NCI-H510A (cell line): ENCODE results near the gene KRTAP19-8.

Experiments
- DNase-seq: peaks from one replicate; lab custom pipeline; 2025; lab: John Stamatoyannopoulos, UW

The KRTAP19-8 gene, protein sequence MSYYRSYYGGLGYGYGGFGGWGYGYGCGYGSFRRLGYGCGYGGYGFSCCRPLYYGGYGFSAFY

DNA sequence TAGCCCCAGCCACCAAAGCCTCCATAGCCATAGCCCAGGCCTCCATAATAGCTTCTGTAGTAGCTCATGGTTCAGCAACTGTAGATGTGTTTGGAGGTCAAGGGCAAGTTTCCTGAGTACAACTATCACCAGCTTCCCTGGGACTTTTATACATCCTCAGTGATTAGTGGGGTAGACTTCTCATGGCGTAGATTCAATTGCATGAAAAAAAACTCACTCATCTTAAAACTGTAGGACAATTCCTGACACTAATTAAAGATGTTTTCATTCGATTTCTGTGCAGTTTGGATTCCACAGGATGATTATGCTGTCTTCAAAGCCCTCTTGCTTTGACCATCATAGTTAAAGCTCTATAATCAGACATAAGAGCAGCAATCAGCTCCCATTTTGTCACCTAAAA is at the start of gene KRTAP19-8:
Gene KRTAP19-8, minus strand, starts transcription at position 101 of the 400 bp plus-strand sequence. Its CDS starts 33 bp downstream, at position 68.
- DNase-seq, result no peak

DNA sequence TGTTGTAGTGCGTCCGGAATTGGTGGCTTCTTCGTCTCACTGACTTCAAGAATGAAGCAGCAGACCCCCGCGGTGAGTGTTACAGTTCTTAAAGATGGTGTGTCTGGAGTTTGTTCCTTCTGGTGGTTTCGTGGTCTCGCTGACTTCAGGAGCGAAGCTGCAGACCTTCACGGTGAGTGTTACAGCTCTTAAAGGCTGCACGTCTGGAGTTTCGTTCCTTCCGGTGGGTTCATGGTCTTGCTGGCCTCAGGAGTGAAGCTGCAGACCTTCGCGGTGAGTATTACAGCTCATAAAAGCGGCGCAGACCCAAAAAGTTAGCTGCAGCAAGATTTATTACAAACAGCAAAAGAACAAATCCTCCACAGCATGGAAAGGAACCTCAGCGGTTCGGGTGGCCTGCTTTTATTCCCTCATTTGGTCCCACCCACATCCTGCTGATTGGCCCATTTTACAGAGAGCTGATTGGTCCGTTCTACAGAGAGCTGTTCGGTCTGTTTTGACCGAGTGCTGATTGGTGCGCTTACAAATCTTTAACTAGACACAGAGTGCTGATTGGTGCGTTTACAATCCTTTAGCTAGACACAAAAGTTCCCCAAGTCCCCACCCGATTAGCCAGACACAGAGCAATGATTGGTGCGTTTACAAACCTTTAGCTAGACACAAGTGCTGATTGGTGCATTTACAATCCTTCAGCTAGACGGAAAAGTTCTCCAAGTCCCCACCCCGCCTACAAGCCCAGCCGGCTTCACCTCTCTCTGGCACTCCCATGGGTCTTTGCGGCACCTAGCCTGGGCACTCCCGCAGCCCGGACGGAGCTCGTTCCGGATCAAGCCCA is 49.6 kb upstream of the KRTAP19-8 start:
- no peak for DNase-seq

DNA sequence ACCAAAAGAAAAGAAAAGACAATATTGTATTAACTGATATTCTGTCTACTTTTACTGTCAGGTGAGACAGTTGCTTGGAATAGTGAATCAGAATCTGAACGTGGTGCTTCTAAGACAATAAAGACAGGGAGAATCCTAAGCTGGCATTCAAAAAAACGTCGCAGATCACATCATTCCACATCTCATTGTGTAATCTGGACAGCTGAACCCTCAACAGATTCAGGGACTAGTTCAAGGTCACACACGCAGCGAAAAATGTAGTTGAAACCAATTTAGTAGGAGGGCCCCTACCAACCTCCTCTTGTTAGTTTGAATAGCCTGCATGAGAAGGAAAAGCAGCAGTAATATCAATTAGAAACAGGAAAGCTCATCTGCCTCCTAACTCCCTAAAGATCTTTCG is 46.4 kb upstream of the KRTAP19-8 start:
- no peak for DNase-seq

DNA sequence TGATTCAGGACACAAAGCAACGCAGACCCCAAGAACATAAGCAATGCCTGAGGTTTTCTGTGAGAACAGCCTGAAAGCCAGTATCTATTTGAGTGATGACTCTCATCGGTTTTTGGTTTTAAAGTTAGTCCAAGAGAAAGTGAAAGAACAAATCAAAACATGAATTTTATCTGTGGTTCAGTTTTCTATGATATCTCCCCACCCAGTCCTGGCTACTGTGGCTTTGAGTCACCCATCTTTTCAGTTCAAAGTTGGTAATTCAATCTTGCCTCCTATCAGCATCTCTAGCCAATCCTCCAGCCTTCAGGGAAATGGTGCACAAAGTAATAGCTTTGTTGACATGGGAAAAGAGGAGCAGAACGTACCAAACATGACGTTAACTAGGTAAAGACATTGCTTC is 40.5 kb upstream of the KRTAP19-8 start:
- DNase-seq, result no peak

DNA sequence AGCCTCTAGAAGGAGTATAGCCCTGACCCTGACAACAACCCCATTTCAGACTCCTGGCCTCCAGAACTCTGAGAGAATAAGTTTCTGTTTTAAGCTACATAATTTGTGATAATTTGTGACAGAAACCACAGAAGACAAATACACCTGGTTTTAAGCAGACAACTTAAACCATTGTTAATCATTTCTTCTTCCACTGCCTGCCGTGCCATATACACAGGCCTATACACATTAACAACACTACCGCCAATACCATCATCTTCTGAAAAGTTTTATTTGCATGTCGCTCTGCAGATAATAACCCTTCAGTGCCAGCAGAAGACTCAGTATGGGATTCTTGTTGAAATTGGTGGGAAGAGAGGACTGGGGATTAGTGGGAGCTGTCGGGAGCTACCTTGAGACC is 39.9 kb upstream of the KRTAP19-8 start:
- no peak for DNase-seq

DNA sequence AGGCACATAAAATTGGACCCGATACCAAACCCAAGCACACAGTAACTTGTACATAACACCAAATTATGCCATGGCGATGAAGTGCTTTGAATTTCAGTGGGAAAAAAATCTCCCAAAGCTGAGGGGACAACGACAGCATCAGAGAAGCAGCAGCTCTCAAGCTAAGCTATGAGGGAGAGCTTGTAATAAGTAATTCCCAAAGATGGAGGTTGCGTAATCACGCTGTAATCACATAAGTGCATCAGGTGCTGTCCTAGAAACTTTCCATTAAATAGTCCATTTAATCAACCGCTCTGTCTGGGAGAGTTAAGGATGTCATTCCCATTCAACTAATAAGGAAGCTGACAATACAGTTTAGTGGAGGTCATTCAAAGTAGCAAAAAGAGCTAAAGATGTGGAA is 37.6 kb upstream of the KRTAP19-8 start:
- DNase-seq, result no peak

DNA sequence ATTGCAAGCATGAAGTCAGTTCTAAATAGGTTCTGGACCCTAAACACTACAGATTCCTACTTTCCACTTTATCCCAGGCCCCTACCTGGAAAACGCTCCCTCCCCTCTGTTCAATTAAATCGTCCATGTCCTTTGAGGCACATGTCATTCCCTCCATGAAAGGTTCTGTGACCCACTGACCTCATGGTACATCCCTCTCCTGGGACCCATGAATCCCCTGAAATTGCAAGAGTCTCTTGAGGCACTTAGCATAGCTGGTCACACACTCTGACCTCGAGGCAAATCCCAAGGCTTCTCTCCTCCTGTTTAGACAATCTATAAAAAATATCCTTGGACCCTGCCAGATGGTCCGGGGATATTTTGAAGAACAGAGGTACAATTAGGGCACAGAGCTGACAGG is 34.3 kb upstream of the KRTAP19-8 start:
- no peak for DNase-seq

DNA sequence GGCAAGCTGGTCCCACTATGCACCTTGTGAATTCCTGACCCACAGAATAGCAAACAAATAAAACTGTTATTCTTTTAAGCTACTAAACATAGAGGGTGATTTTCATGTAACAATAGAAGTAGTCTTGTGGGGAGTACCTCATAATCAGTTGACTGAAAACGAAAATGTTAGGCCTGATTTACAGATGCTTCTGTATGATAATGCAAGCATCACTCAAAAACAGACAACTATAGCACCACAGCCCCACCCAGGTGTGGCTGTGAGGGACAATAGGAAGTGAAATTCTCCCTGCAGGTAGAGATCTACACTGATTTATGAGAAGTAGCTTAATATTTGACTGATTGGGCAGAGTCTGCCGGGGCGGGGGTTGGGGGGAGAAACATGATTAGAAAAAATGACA is 26.5 kb upstream of the KRTAP19-8 start:
- DNase-seq, result no peak

DNA sequence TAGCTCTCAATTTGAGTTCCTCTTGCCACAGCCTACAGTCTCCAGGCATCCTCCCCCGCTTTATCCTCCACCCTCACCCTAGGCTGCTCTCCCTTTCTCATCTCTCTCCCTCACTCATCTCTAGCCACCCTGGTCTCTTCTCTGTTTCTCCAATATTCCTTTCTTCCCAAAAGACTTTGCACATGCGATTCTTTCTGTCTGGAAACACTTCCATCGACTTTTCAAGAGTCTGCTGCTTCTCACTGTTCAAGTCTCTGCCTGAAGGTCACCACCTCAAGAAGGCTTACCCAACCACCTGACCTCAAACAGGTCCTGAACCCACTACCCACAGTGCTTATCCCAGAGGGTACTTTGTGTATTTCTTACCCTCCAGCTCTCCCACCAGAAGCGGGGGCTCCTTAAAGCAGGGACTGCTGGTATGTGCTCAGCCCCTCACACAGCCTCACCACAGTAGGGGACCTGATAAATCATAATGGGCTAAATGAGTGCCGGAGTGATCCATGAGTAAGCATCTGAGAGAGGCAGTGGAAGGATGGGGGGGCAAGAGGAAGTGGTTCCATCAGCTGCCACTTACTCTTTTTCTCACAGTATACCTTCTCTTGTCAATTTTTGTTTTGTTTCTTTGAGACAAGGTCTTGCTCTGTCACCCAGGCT is 14.3 kb upstream of the KRTAP19-8 start:
- no peak for DNase-seq

DNA sequence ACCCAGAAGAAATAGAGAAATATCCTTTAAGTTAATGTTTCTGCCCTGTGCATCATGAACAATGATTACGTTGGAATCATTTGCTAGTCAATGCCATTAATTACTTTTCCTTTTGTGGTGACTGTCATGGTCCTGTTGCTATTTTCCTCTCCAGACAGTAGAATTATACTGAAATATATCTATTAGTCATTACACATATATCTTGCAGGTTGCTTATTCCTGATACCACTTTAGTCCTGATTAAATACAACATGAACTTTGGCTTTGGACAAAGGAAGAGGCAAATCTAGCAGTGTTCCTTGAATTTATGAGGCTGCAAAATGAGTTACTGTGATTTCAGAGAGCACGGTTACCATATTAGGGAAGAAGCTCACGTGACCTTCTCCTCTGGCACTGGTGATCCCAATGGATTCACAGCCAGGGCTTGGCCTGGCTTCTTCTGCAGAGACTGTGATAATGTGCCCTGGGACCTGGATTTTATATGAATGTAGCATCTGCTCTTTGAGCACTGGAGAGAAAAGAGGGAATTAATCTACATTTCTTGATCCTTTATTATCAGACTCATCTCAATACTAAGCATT is 12.4 kb upstream of the KRTAP19-8 start:
- DNase-seq, result no peak

DNA sequence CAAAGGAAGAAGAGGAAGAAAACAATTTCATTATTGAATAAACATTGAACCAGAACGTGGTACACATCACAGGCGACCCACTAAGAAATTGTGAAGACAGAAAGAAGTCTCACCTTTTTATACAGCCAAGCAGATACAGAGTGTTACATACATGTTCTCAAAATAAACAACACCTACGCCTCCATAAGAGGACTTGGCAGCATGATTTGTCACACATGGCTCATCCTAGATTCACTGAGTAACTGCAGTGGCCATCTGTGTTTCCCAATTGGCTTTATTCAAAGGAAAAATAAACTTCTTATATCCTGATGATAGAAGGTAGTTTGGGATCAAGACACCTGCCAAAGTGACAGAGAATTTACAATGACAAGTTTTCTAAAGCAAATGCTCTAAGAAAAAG is 7.6 kb upstream of the KRTAP19-8 start:
- DNase-seq, result no peak

DNA sequence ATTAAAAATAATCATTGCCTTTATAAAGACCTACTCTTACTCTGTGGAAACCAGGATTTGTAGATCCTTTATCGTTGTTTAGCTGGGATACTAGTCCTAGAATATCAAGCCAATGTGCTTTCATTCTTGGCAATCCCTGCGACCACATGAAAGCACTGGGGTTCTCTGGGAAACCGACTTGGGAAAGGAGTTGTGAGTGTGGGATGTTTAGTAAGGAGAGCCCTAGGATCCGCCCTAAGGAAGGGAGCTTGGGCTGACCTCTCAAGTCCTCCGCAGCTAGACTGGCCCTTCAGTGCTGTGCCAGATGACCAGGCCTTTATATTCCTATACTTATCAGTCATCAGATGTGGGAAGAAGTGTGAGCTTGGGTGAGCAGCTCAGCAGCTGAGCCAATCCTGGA is 5.2 kb upstream of the KRTAP19-8 start:
- DNase-seq, result no peak

DNA sequence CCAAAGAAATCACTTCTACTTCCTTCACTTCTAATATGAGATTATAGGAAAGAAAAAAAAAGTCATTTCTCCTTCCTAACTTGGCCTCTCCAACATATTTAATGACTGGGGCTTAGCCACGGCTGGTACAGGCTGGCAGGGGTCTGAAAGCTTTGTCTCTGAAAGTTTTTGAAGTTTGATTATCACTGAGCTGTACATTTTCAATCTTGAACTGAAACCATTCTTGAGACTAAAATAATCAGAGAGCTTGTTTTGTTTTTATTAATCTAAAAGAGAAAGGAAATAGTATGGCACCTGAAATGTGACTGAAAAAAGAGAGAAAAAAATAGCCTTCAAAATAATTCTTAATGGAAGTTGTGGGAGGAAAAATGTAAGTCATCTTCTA is 3.8 kb upstream of the KRTAP19-8 start:
- no peak for DNase-seq

DNA sequence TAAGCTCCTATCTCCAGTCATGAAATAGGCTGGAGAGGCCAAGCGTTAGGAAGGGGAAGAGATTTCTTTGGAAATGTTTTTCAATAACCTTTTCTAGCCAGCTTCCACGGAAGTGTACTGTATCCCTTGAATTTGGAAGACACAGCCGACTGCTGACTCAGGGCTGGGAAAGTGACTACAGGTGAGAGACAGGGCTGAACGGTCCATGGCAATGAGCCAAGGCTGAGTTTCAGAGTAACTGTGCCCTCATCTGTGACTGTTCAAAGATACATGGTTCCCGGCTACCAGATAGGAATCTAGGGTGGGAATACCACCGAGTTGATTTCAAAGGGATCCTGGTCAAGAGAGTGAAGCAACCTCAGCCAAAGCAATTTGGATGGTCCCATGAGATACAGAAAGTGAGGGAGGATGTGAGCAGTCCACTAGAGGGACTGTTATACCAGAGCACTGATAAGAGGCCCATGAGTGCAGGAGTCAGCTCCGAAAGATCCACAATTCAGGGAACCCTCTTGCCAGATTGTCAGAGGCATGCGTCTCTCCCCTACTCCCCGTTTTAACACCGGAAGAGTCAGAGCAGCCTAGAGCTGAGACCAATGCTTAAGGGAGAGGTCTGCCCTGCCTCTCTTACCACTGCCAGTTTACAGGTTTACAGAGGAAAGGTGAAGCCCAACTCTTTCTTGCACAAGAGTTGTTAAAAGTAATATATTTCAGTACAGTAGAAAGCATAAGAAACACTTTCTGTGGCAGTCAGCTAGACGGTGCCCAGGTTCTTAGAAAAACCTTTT is 3.2 kb upstream of the KRTAP19-8 start:
- no peak for DNase-seq

DNA sequence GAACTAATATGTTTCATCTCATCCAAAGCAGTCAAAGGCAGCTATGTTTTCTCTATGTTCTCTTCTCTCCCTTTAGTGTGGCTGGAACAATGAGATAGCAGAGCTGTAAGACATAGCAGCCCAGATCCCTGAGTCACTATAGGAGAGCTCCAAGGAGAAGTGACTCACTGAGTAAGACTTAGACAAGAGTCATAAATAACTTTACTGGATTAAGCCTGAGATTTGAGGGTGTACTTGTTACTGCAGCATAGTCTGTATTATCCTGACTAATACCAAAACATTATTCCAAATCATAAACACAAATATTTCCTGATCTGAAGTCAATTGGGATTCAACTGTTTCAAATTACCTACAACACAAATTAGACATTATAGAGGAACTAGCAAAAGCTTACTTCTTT is 3.9 kb downstream of the KRTAP19-8 start:
- no peak for DNase-seq

DNA sequence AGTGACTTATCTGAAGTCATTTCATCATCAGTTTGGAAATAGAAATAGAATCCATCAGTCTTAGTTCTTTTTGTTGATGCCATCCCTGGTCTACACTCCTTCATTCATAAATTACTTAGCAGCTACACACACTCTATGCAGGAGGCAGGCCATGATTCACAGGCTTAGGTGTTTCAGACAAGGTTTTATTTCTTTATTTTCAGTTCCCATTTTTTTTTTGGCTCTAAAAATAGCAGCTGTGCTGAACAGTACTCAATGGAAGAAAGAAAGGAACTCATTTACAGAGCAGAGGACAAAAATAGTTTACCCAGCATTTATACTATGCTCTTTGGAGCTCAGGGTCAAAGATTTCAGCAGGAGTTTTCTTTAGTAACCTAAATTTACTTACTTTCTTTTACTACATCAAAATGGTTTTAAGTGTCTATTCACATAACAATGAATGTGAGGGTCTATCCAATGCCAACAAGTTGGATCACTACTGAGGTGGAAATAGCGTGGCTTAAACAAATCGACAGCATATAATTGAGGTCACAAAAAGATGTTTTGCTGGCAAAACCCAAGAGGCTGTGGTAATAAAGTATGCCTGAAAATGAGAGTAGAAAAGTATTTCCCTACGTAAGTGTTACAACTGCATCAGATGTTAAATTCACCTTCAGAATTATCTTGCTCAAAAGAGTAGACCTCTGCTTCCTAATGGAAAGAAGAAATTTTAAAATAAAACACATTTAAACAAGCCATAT is 7.7 kb downstream of the KRTAP19-8 start:
- DNase-seq, result no peak

DNA sequence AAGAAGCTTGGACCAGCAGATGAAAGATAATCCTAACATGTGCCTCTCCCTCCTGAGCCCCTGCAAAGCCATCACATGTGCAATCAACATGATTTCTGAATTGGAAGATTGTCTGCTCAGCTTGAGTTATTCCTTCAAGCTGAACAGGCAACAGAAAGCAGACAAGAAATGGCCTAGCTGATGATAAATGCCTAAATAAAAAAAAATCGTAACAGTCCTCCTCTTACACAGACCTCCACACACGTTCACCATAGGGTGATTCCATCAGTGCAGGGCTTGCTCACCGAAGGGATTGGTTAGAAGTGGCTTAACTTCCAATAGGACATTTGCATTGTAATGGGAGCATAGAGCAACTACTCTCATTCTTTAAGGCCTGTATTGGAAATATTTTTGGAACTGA is 14.6 kb downstream of the KRTAP19-8 start:
- DNase-seq, result no peak

DNA sequence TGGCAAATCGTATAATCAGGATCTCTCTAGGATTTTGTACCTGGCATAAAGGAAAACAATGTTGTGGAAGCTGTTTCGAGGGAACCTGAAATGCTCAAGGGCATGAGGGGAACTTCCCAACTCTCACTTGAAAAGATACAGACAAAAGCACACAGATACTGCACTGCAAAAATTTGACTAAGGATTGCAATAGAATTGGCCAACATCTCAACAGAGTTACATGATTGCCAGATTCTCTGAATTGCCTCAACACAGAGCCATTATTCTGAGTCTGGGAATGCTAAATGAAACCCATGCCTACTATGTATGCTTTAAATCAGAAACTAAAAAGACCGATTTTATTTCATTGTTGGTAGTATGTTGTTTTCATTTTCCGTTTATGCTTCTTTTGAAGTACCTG is 16.0 kb downstream of the KRTAP19-8 start:
- no peak for DNase-seq

DNA sequence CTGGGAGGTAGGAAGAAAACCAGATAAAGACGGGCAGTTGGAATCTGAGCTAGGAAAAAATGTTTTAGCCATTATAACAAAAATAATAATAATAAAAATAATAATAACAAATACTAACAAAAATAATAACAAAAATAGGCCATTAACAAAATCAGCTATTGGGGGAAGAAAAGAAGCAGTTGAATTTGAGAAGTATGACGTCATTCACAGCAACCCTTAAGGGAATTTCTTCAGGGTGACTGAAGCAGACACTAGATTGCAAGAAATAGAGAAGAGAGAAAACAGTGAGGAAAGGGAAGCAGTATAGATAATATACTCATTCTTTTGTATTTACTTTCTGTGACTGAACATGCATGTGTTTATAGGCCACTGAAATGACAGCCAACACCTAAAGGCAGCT is 20.0 kb downstream of the KRTAP19-8 start:
- no peak for DNase-seq

DNA sequence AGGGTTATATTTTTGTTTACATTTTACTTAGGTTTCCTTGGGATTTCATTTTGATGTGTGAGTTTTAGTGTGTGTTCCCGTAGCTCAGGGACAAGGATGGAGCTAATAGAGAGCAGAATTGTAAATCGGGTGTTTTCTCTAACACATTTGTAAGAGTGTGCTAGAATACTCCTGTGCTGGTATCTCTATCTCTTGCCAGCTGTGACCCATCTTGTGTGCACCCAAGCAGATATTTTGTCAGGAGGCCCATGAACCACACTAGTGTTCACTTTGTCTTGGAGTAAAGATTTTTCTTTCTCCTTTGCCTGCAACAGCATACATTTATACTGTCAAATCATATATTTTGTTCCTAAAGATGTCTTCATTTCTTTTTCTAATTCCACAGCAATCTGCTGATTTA is 23.4 kb downstream of the KRTAP19-8 start:
- DNase-seq, result no peak
